K562 (cell line): ENCODE results near the gene RHOBTB3. TPM values are rescaled to one million over a fixed set of nuclear protein-coding genes. Genes with fewer than 3 reads are reported as not detected.

Experiments used
- BDP1 ChIP-seq: IDR thresholded peaks from 3 replicates; pipeline ENCODE4 v1.6.1; 2011; ENCODE audit not compliant: insufficient read length, insufficient read depth
- HBP1 ChIP-seq: fragments of 450-650 bp; formaldehyde crosslinking; IDR thresholded peaks from 2 replicates; pipeline ENCODE4 v1.4.0; 2022; ENCODE audit warnings: missing genetic modification characterization
- HDAC8 ChIP-seq: fragments of 450-650 bp; IDR thresholded peaks from 2 replicates; pipeline ENCODE4 v1.6.1; 2016; ENCODE audit warnings: mild to moderate bottlenecking, missing genetic modification characterization, moderate library complexity, missing compliant biosample characterization
- ILK ChIP-seq: fragments of 450-650 bp; IDR thresholded peaks from 2 replicates; pipeline ENCODE4 v1.6.1; 2016; ENCODE audit warnings: missing genetic modification characterization, low read depth, mild to moderate bottlenecking, missing compliant biosample characterization, moderate library complexity, borderline replicate concordance
- IRF2 ChIP-seq: sonication (generic); formaldehyde crosslinking; IDR thresholded peaks from 2 replicates; pipeline ENCODE4 v1.8.1; 2022; ENCODE audit warnings: mild to moderate bottlenecking, missing genetic modification reagents
- KAT7 ChIP-seq: sonication (generic); formaldehyde crosslinking; IDR thresholded peaks from 2 replicates; pipeline ENCODE4 v1.8.0; 2022; ENCODE audit warnings: missing genetic modification reagents, mild to moderate bottlenecking, borderline replicate concordance
- MAFG ChIP-seq: fragments of 450-650 bp; conservative IDR thresholded peaks from 2 replicates; pipeline ENCODE4 v1.6.1; 2016; ENCODE audit warnings: missing genetic modification characterization, missing compliant biosample characterization
- MEIS2 ChIP-seq: fragments of 450-650 bp; IDR thresholded peaks from 2 replicates; pipeline ENCODE4 v1.6.1; 2014; ENCODE audit warnings: mild to moderate bottlenecking; ENCODE audit not compliant: partially characterized antibody
- NEUROD1 ChIP-seq: fragments of 150-350 bp; IDR thresholded peaks from 2 replicates; pipeline ENCODE4 v1.6.1; 2014; ENCODE audit warnings: borderline replicate concordance, low read length, low read depth; ENCODE audit not compliant: partially characterized antibody
- NFE2 ChIP-seq: IDR thresholded peaks from 2 replicates; pipeline ENCODE4 v1.6.1; 2014; ENCODE audit warnings: antibody characterized with exemption, low read depth
- NFE2L1 ChIP-seq: fragments of 450-650 bp; IDR thresholded peaks from 2 replicates; pipeline ENCODE4 v1.6.1; 2016; ENCODE audit warnings: missing genetic modification characterization, low read depth, mild to moderate bottlenecking, missing compliant biosample characterization, moderate library complexity, borderline replicate concordance
- PREB ChIP-seq: sonication (generic); formaldehyde crosslinking; IDR thresholded peaks from 2 replicates; pipeline ENCODE4 v1.8.1; 2023; ENCODE audit warnings: mild to moderate bottlenecking, missing genetic modification reagents
- RAD21 ChIP-seq, 2 experiments: fragments of 250-450 bp in 1 of 2; fragments of 450-650 bp in 1 of 2; sonication (Bioruptor Pico) in 1 of 2; formaldehyde crosslinking in 1 of 2; IDR thresholded peaks in 1 of 2; conservative IDR thresholded peaks in 1 of 2; 2 replicates each; pipeline versions ENCODE4 v1.4.0 to v1.8.0; 2020 to 2022; ENCODE audit warnings: mild to moderate bottlenecking in 2 of 2, moderate library complexity in 1 of 2
- RBBP5 ChIP-seq: fragments of 200-600 bp; sonication (generic); IDR thresholded peaks from 2 replicates; pipeline ENCODE4 v1.6.1; 2012; ENCODE audit warnings: borderline replicate concordance, mild to moderate bottlenecking, low read length, control low read depth, inconsistent platforms; ENCODE audit not compliant: insufficient read depth, poor library complexity, severe bottlenecking
- SFPQ ChIP-seq: fragments of 200-400 bp; formaldehyde crosslinking; IDR thresholded peaks from 2 replicates; pipeline ENCODE4 v1.6.1; 2017; ENCODE audit warnings: mild to moderate bottlenecking, low read depth, low read length, moderate library complexity
- SMARCE1 ChIP-seq: fragments of 450-650 bp; IDR thresholded peaks from 2 replicates; pipeline ENCODE4 v1.7.1; 2016; ENCODE audit warnings: mild to moderate bottlenecking
- SREBF1 ChIP-seq: fragments of 150-350 bp; IDR thresholded peaks from 2 replicates; pipeline ENCODE4 v1.6.1; 2014; ENCODE audit warnings: antibody characterized with exemption, low read depth, low read length, borderline replicate concordance
- ZNF224 ChIP-seq: sonication (generic); formaldehyde crosslinking; IDR thresholded peaks from 2 replicates; pipeline ENCODE4 v1.8.0; 2022; ENCODE audit warnings: mild to moderate bottlenecking, missing genetic modification reagents
- ZNF395 ChIP-seq: fragments of 200-800 bp; sonication (Bioruptor generic); IDR thresholded peaks from 2 replicates; pipeline ENCODE4 v1.6.1; 2017; ENCODE audit warnings: missing genetic modification characterization, missing compliant biosample characterization
- polyA plus RNA-seq, 8 experiments: library from polyadenylated mRNA; depleted of rRNA in 4 of 8; stranded (reverse) in 5 of 8; unstranded in 3 of 8; fragments of >200 nt; fragmentation: Nextera tagmentation in 2 of 8; fragmentation: Illumina TruSeq in 1 of 8; extraction: Ambion mirVana in 2 of 8; extraction: Trizol in 1 of 8; gene quantifications; 2 replicates each; pipeline versions ENCODE4 v1.2.1 to v1.2.3, GENCODE V29; 2011 to 2014; ENCODE audit warnings: inconsistent platforms in 1 of 8, missing spikeins in 1 of 8
- total RNA-seq, 7 experiments: library from RNA; depleted of rRNA in 6 of 7; stranded (reverse); fragments of >200 nt in 6 of 7; fragmentation: Illumina TruSeq in 2 of 7; extraction: Trizol in 2 of 7; gene quantifications; 2 replicates each; pipeline versions ENCODE4 v1.2.1 to v1.2.3, GENCODE V29; 2011 to 2021; ENCODE audit warnings: low replicate concordance in 1 of 7
- TF ChIP-seq, protein P1 (sequence below): fragments of 250-450 bp; sonication (Bioruptor Pico); IDR thresholded peaks from 2 replicates; pipeline ENCODE4 v1.9.0; 2021; ENCODE audit warnings: mild to moderate bottlenecking
- TF ChIP-seq, protein P2 (sequence below): fragments of 450-650 bp; formaldehyde crosslinking; IDR thresholded peaks from 2 replicates; pipeline ENCODE4 v1.4.0; 2022; ENCODE audit warnings: mild to moderate bottlenecking, moderate library complexity

The RHOBTB3 gene
- total and polyA plus RNA-seq, 9 of the 15 experiments (the other 6 are each of a cell fraction or from before 2014, with no cell fraction given): 39.7 to 143 (median 115) TPM

DNA sequence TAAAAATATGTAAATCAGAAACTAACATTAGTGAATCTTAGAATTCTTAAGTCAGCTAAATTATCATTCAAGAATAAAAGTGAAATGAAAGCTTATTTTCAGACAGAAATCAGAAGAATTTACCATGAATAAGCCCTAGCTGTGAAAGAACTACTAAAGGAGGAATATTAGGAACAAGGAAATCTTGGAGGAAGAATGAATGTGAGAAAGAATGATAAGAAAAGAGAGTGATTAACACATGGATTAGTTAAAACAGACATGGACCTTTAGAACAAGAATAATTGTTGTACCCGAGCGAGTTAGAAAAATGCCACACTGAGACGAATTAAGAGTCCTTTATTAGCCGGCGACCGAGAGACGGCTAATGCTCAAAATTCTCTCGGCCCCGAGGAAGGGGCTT, 24.1 kb upstream of the RHOBTB3 start (continued):
- TF ChIP-seq, protein P1, sequence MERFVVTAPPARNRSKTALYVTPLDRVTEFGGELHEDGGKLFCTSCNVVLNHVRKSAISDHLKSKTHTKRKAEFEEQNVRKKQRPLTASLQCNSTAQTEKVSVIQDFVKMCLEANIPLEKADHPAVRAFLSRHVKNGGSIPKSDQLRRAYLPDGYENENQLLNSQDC (CRISPR knock-in tag): no peak
- no peak for TF ChIP-seq SFPQ
- TF ChIP-seq SMARCE1: 0 out of 2 replicates have a peak, but pooled peaks have one; percentile 20
- no peak for TF ChIP-seq HBP1 (CRISPR knock-in tag)
- TF ChIP-seq ILK (tag): no peak
- no peak for TF ChIP-seq BDP1
- TF ChIP-seq, protein P2, sequence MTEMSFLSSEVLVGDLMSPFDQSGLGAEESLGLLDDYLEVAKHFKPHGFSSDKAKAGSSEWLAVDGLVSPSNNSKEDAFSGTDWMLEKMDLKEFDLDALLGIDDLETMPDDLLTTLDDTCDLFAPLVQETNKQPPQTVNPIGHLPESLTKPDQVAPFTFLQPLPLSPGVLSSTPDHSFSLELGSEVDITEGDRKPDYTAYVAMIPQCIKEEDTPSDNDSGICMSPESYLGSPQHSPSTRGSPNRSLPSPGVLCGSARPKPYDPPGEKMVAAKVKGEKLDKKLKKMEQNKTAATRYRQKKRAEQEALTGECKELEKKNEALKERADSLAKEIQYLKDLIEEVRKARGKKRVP (CRISPR knock-in tag): no peak
- TF ChIP-seq KAT7 (CRISPR knock-in tag): no peak
- TF ChIP-seq PREB (CRISPR knock-in tag): no peak
- TF ChIP-seq RBBP5: no peak
- TF ChIP-seq HDAC8 (tag): no peak
- TF ChIP-seq NFE2: no peak
- TF ChIP-seq RAD21 (CRISPR knock-in tag; conservative IDR thresholded peaks at IDR 0.05 in 1 of 2, IDR thresholded peaks at IDR 0.05 in 1 of 2): no peak
- TF ChIP-seq NEUROD1: no peak
- TF ChIP-seq SREBF1: no peak
- 0 out of 2 replicates have a peak, but pooled peaks have one; percentile 17 for TF ChIP-seq MAFG
- no peak for TF ChIP-seq MEIS2
- TF ChIP-seq IRF2 (CRISPR knock-in tag): no peak
- no peak for TF ChIP-seq ZNF224 (CRISPR knock-in tag)
- no peak for TF ChIP-seq ZNF395 (CRISPR knock-in tag)
- no peak for TF ChIP-seq NFE2L1 (tag)
